SK-N-SH (cell line): Measurements from ENCODE around the gene ITCH. TPM values are rescaled to one million over a fixed set of nuclear protein-coding genes. Genes with fewer than 3 reads are reported as not detected.

Experiments used
- CTCF ChIA-PET: fragments of 300-600, 350-600 bp; formaldehyde crosslinking; extraction: SDS; loops from one replicate; lab custom pipeline; 2021; lab: Yijun Ruan, JAX
- POLR2A ChIA-PET: fragments of 350-600 bp; sonication (Branson Sonifier 250); formaldehyde crosslinking; extraction: SDS; loops from one replicate; lab custom pipeline; 2020; ENCODE audit warnings: antibody characterized with exemption, inconsistent platforms; lab: Yijun Ruan, JAX
- DNase-seq: peaks from one replicate; pipeline ENCODE4 v3.0.0; 2012
- H2AFZ ChIP-seq: fragments of 200-600 bp; sonication (generic); 2 replicates; pipeline ENCODE4 v1.8.1; 2016; ENCODE audit warnings: antibody characterized with exemption, mild to moderate bottlenecking, low read depth
- H3F3A ChIP-seq: fragments of 200-600 bp; sonication (generic); replicated peaks from 2 replicates; pipeline ENCODE3; 2016; ENCODE audit warnings: antibody characterized with exemption, mild to moderate bottlenecking; ENCODE audit not compliant: insufficient read depth
- H3K27ac ChIP-seq, 2 experiments: fragments of 200-500 bp in 1 of 2; fragments of 200-600 bp in 1 of 2; sonication (Bioruptor generic) in 1 of 2; sonication (generic), shearing (Covaris generic) in 1 of 2; 2 replicates each; pipeline versions ENCODE4 v1.5.1 to v1.6.1; 2014 to 2016; ENCODE audit warnings: low read depth in 2 of 2, inconsistent platforms in 1 of 2, low read length in 1 of 2, mild to moderate bottlenecking in 1 of 2, mixed read lengths in 1 of 2
- H3K27me3 ChIP-seq: fragments of 200-600 bp; sonication (generic), shearing (Covaris generic); 2 replicates; pipeline ENCODE4 v1.6.1; 2016; ENCODE audit warnings: mixed run types; ENCODE audit not compliant: insufficient read depth
- H3K36me3 ChIP-seq, 2 experiments: fragments of 200-500 bp in 1 of 2; fragments of 200-600 bp in 1 of 2; sonication (Bioruptor generic) in 1 of 2; sonication (generic) in 1 of 2; replicated peaks in 1 of 2; 2 replicates each; pipeline versions ENCODE3 to v1.5.1; 2014 to 2016; ENCODE audit warnings: low read length in 1 of 2, mild to moderate bottlenecking in 1 of 2; ENCODE audit not compliant: insufficient read depth in 2 of 2, control insufficient read depth in 1 of 2
- H3K4me1 ChIP-seq, 2 experiments: fragments of 200-500 bp in 1 of 2; fragments of 200-600 bp in 1 of 2; sonication (Bioruptor generic) in 1 of 2; sonication (generic), shearing (Covaris generic) in 1 of 2; 2 replicates each; pipeline versions ENCODE4 v1.5.1 to v1.6.1; 2014 to 2016; ENCODE audit warnings: low read depth in 1 of 2, low read length in 1 of 2, mixed run types in 1 of 2; ENCODE audit not compliant: insufficient read depth in 2 of 2, control insufficient read depth in 1 of 2
- H3K4me2 ChIP-seq: fragments of 200-600 bp; sonication (generic), shearing (Covaris generic); 2 replicates; pipeline ENCODE4 v1.6.1; 2017; ENCODE audit warnings: mixed run types
- H3K4me3 ChIP-seq, 2 experiments: fragments of 200-500 bp in 1 of 2; fragments of 200-600 bp in 1 of 2; sonication (Bioruptor generic) in 1 of 2; sonication (generic), shearing (Covaris generic) in 1 of 2; 2 replicates each; pipeline versions ENCODE4 v1.5.1 to v1.8.1; 2014 to 2016; ENCODE audit warnings: low read depth in 2 of 2, inconsistent platforms in 1 of 2, low read length in 1 of 2, mild to moderate bottlenecking in 1 of 2, mixed read lengths in 1 of 2, moderate library complexity in 1 of 2
- H3K79me2 ChIP-seq: fragments of 200-600 bp; sonication (generic); 2 replicates; pipeline ENCODE4 v1.8.1; 2017; ENCODE audit warnings: mild to moderate bottlenecking; ENCODE audit not compliant: insufficient read depth
- H3K9ac ChIP-seq: fragments of 200-600 bp; sonication (generic); 2 replicates; pipeline ENCODE4 v1.6.1; 2017; ENCODE audit warnings: mixed run types
- H3K9me2 ChIP-seq: fragments of 200-600 bp; sonication (generic); 2 replicates; pipeline ENCODE4 v1.6.1; 2017; ENCODE audit warnings: mixed run types
- H3K9me3 ChIP-seq: fragments of 200-600 bp; sonication (generic); 2 replicates; pipeline ENCODE4 v1.6.1; 2017; ENCODE audit warnings: mixed run types, mild to moderate bottlenecking, moderate library complexity
- H4K20me1 ChIP-seq: fragments of 200-600 bp; sonication (generic); 2 replicates; pipeline ENCODE4 v1.6.1; 2017; ENCODE audit warnings: mild to moderate bottlenecking, mixed run types; ENCODE audit not compliant: insufficient read depth
- CHD2 ChIP-seq: fragments of 150-350 bp; IDR thresholded peaks from 2 replicates; pipeline ENCODE4 v1.6.1; 2018; ENCODE audit warnings: low read length; ENCODE audit not compliant: partially characterized antibody
- EP300 ChIP-seq, 2 experiments: IDR thresholded peaks; 2 replicates each; pipeline versions ENCODE4 v1.4.0 to v1.6.1; 2012; ENCODE audit warnings: borderline replicate concordance in 1 of 2, low read depth in 1 of 2, low read length in 1 of 2
- EZH2phosphoT487 ChIP-seq: fragments of 200-600 bp; sonication (generic); IDR thresholded peaks from 2 replicates; pipeline ENCODE4 v1.6.1; 2017; ENCODE audit warnings: low read depth, mixed run types, mild to moderate bottlenecking, antibody characterized with exemption, moderate library complexity, borderline replicate concordance
- FOXJ3 ChIP-seq: sonication (generic); formaldehyde crosslinking; IDR thresholded peaks from 2 replicates; pipeline ENCODE4 v1.5.1; 2020; ENCODE audit warnings: mild to moderate bottlenecking, missing genetic modification reagents
- FOXM1 ChIP-seq: IDR thresholded peaks from 2 replicates; pipeline ENCODE4 v1.4.0; 2012; ENCODE audit warnings: low read depth, mild to moderate bottlenecking
- GATA2 ChIP-seq: sonication (generic); formaldehyde crosslinking; IDR thresholded peaks from 2 replicates; pipeline ENCODE4 v1.5.0; 2020; ENCODE audit warnings: mild to moderate bottlenecking, missing genetic modification reagents
- JUND ChIP-seq: IDR thresholded peaks from 2 replicates; pipeline ENCODE4 v1.4.0; 2012
- MAX ChIP-seq: IDR thresholded peaks from 2 replicates; pipeline ENCODE4 v1.4.0; 2012; ENCODE audit warnings: low read depth
- NFIC ChIP-seq: IDR thresholded peaks from 2 replicates; pipeline ENCODE4 v1.4.0; 2012; ENCODE audit warnings: borderline replicate concordance
- POLR2AphosphoS5 ChIP-seq: IDR thresholded peaks from 2 replicates; pipeline ENCODE4 v1.6.1; 2012; ENCODE audit warnings: low read depth, low read length
- RCOR1 ChIP-seq: fragments of 150-350 bp; IDR thresholded peaks from 2 replicates; pipeline ENCODE4 v1.6.1; 2017; ENCODE audit warnings: antibody characterized with exemption, low read length
- RFX5 ChIP-seq: IDR thresholded peaks from 2 replicates; pipeline ENCODE4 v1.6.1; 2012; ENCODE audit warnings: mild to moderate bottlenecking, improper control_type of control experiment, low read length
- RXRA ChIP-seq: IDR thresholded peaks from 2 replicates; pipeline ENCODE4 v1.4.0; 2012; ENCODE audit warnings: low read depth, mild to moderate bottlenecking, borderline replicate concordance
- SMC3 ChIP-seq: IDR thresholded peaks from 2 replicates; pipeline ENCODE4 v1.6.1; 2012; ENCODE audit warnings: low read depth, low read length, improper control_type of control experiment
- TCF12 ChIP-seq: IDR thresholded peaks from 2 replicates; pipeline ENCODE4 v1.4.0; 2012
- USF2 ChIP-seq: fragments of 150-350 bp; IDR thresholded peaks from 2 replicates; pipeline ENCODE4 v1.6.1; 2017; ENCODE audit warnings: antibody characterized with exemption, low read length, low read depth, borderline replicate concordance
- WGBS: methylation state at CpG from one replicate; pipeline ENCODE4 v1.1.6; 2017; ENCODE audit warnings: low lambda C conversion rate; 5-methylcytosine and 5-hydroxymethylcytosine counted together
- polyA plus RNA-seq, 3 experiments: library from polyadenylated mRNA; depleted of rRNA; stranded (reverse); fragments of >200 nt; gene quantifications; 2 replicates each; pipeline ENCODE4 v1.2.3, GENCODE V29; 2012
- TF ChIP-seq, protein P1 (sequence below): fragments of 200-600 bp; sonication (generic); IDR thresholded peaks from 2 replicates; pipeline ENCODE4 v1.6.1; 2017; ENCODE audit warnings: antibody characterized with exemption, mild to moderate bottlenecking, moderate library complexity
- TF ChIP-seq, protein P2 (sequence below): IDR thresholded peaks from 2 replicates; pipeline ENCODE4; 2012
- TF ChIP-seq, protein P3 (sequence below): IDR thresholded peaks from 2 replicates; pipeline ENCODE4 v1.4.0; 2012; ENCODE audit warnings: low read depth, borderline replicate concordance

Gene ITCH
- polyA plus RNA-seq, 1 of the 3 experiments (the other 2 are of a cell fraction) = 3.8 TPM

- TF ChIP-seq, protein P1, sequence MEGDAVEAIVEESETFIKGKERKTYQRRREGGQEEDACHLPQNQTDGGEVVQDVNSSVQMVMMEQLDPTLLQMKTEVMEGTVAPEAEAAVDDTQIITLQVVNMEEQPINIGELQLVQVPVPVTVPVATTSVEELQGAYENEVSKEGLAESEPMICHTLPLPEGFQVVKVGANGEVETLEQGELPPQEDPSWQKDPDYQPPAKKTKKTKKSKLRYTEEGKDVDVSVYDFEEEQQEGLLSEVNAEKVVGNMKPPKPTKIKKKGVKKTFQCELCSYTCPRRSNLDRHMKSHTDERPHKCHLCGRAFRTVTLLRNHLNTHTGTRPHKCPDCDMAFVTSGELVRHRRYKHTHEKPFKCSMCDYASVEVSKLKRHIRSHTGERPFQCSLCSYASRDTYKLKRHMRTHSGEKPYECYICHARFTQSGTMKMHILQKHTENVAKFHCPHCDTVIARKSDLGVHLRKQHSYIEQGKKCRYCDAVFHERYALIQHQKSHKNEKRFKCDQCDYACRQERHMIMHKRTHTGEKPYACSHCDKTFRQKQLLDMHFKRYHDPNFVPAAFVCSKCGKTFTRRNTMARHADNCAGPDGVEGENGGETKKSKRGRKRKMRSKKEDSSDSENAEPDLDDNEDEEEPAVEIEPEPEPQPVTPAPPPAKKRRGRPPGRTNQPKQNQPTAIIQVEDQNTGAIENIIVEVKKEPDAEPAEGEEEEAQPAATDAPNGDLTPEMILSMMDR = no peak
- no peak for TF ChIP-seq CHD2
- TF ChIP-seq RCOR1 = peak; percentile 47; the same call in 1 of the 2 replicates
- TF ChIP-seq GATA2 (CRISPR knock-in tag) = no peak
- TF ChIP-seq, protein P2, sequence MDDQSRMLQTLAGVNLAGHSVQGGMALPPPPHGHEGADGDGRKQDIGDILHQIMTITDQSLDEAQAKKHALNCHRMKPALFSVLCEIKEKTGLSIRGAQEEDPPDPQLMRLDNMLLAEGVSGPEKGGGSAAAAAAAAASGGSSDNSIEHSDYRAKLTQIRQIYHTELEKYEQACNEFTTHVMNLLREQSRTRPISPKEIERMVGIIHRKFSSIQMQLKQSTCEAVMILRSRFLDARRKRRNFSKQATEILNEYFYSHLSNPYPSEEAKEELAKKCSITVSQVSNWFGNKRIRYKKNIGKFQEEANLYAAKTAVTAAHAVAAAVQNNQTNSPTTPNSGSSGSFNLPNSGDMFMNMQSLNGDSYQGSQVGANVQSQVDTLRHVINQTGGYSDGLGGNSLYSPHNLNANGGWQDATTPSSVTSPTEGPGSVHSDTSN = no peak
- no peak for TF ChIP-seq TCF12
- TF ChIP-seq NFIC = no peak
- TF ChIP-seq POLR2AphosphoS5 = peak; percentile 22; the same call in 1 of the 2 replicates
- TF ChIP-seq, protein P3, sequence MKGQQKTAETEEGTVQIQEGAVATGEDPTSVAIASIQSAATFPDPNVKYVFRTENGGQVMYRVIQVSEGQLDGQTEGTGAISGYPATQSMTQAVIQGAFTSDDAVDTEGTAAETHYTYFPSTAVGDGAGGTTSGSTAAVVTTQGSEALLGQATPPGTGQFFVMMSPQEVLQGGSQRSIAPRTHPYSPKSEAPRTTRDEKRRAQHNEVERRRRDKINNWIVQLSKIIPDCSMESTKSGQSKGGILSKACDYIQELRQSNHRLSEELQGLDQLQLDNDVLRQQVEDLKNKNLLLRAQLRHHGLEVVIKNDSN = peak; percentile 48
Measured at GRCh38 chr20:34558320-34559218, 195.5 kb downstream of the ITCH start, which contains the start of gene MAP1LC3A (continued).

- Histone ChIP-seq H3K4me2 (peak overlapping the region; percentile 98; the same call in 1 of the 2 replicates), H3K9me2 (no peaks in the 10 kb centered on the region), H3K4me1 (peaks cover 0 to 9% of the 10 kb centered on the region in 2 experiments; a peak in 1 of 4 replicates), H3K9me3 (no peaks in the 10 kb centered on the region), H3K9ac (no peak overlapping the region), H3K36me3 (peaks cover 0 to 6% of the 10 kb centered on the region in 2 experiments), H2AFZ (no peak overlapping the region), H3K27ac (no peak overlapping the region), H3K27me3 (no peaks in the 10 kb centered on the region), H3K79me2 (no peaks in the 10 kb centered on the region), H4K20me1 (no peaks in the 10 kb centered on the region), H3K4me3 (peak overlapping the region; percentile 32 to 73; a peak in 3 of 4 replicates), H3F3A (no peaks in the 10 kb centered on the region)
- CTCF ChIA-PET = interaction anchor here (0.6 to 4.4 kb wide), 10 partner anchors 20 to 562 kb away, joined by 3 to 17 read pairs (median 4); no protein-coding TSS in a partner anchor
- 58% methylated on average over 37 of the region's 43 CpGs for WGBS
- peak; percentile 61 for DNase-seq
- POLR2A ChIA-PET = interaction anchor here (1.0 to 2.3 kb wide), 4 partner anchors 44 to 196 kb away, joined by 3 to 14 read pairs (median 6); partner anchors contain the start of genes ITCH and TP53INP2
- TF ChIP-seq EP300 (IDR thresholded peaks at IDR 0.05; ENCODE audit: borderline replicate concordance in 1 of 2, low read depth in 1 of 2, low read length in 1 of 2) (no peak), FOXJ3 (no peak), POLR2AphosphoS5 (no peak), EZH2phosphoT487 (no peak), CHD2 (no peak), RXRA (no peak), JUND (no peak), FOXM1 (no peak), TCF12 (no peak), SMC3 (no peak), MAX (no peak), RFX5 (no peak), USF2 (no peak)
- TF ChIP-seq, protein P1 = no peak
Measured at GRCh38 chr20:34559311-34560140, 196.5 kb downstream of the ITCH start.
